HPDE6-E6E7 (cell line): ENCODE measurements around the gene PMF1.

Source experiments
- DNase-seq: peaks from one replicate; pipeline ENCODE4 v3.0.0; 2011; ENCODE audit warnings: missing footprints; ENCODE audit errors: extremely low spot score

Gene PMF1

DNA sequence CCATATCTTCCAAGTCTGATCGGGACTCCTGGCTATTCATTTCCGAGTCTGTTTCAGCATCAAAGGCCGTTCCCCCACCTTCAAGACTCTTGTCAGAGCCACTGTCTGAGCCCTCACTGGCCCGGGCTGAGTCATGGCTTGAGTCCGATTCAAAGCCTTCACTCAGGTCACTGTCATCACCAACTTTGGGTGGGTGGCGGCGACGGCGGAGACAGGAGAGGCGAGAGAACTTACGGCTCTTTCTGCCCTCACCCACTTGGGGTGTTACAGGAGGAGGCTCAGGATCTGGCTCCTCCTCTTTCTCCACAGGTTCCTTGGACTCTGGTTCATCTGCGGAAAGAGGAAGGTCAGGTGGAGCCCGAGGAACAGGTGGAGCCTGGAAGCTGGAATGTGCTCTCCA lies 53.2 kb downstream of the PMF1 start:
- DNase-seq: no peak

DNA sequence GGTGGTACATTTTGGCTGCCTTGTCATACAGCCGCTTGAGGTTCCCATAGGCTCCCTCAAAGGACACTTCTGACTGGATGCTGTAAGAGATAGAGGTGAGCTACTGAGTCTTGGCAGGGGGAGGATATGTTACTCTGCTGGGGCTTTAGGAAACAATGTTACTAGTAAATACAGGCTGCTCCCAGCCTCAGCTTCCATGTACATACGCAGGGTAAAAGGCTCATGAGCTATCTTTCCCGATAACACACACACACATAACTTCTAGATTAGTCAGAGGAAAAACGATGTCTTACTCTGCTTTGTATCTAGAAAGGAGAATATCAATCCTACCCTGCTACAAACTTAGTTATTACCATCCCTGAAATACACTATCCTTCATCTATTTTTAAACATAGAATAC lies 55.5 kb downstream of the PMF1 start:
- DNase-seq: no peak

GRCh38 chr1:156270314-156270713 lies 57.5 kb downstream of the PMF1 start:
- DNase-seq: no peak

DNA sequence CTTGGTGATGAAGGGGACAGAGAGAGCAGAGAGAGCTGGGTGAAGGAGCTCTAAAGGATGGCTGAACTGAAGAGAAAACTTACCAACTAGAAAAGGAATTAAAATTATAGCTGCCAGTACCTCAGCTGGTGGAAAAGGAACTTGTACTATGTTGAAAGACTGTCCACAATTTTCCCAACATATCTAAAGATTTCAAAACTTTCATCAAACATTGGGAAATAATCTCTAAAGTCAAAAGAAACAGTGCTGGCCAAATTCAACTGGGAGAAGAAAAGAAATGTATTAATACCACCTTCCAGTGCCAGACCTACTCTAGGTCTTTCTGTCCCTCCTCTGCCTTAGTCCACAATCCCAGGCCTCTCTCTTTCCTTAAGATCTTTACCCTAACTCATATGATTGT lies 63.7 kb downstream of the PMF1 start:
- DNase-seq: no peak

DNA sequence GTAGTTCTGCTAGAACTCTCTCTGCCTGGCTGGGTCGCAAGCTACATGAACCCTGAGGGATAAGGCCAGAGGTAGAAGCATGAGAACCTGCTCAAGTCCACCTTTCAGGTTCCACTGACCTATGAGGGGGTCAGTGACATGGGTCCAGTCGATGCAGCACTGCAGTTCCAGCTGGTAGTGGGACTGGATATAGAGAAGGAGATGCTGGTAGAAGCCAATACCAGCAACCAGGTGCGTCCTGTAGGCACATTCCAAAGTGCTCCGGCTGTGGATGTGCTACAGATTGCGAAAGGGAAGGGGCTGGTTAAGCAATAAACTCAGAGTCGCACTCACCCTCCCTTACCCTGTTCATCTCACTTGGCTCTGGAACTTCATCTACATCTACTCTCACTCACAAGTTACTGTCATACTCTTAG lies 64.2 kb downstream of the PMF1 start:
- no peak for DNase-seq

GRCh38 chr1:156279837-156280236 lies 67.0 kb downstream of the PMF1 start:
- no peak for DNase-seq

DNA sequence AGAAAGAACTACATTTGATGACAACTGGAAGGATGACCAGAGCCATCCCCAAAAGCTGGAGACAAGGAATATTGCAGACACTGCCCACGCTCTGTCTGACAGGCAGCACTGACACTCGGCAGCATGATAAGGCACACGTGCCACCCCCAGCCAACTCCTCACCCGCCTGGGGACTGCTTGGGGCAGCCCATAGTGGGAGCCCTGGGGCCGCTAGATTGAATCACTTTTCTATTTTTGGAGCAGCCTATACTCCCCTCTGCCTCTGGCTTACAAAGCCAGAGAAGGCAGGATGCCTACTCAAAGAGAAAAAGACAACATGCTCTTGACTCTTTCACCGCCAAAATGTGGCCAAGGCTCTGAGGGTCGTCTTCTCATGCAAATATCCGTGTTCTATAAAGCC lies 68.5 kb downstream of the PMF1 start:
- no peak for DNase-seq

DNA sequence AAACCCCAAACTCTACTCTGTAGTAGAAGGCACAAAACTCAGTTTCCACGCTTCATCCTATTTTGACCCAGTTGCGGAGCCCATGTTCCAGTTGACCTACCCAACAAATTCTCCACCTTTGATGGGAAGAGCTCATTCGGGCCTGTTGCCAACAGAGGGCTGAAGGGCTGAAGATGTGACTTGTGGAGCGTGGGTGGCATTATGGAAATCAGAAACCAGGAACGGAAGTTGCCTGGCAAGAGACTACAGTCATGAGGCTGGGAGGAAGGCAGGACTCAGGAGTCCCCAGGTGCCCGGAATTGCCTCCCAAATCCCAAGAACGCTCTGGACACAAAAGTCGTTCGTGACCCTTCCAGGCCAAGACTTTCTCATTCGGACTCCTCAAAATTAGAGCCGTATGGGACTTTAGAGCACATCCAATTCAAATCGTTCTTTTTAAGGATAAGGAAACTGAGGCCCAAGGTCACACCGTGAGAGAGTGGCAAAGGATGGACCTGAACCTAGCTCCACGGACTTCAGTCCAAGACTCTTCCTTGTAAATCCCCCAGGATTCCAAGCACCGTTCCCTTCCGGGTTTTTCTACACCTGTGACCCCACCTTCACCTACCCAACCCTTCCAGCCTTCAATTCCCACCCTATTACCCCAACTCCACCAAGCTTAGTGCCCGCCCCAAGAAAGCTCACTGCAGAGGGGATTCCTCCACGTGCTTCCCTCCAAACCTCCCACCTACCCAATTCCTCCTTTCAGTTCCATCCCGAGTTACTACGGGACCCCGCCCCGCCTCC lies 69.1 kb downstream of the PMF1 start:
- DNase-seq: no peak

- DNase-seq: peak; percentile 93
These were observed 69.8 kb downstream of the PMF1 start, which contains the start of gene SMG5 for GRCh38 chr1:156282479-156283222. SMG5 (minus strand) TSS chr1:156282825; CDS start chr1:156282680, 145 bp downstream.

- no peak for DNase-seq
These were observed 70.7 kb downstream of the PMF1 start for GRCh38 chr1:156283521-156283920.

- peak; percentile 67 for DNase-seq
These were observed 71.3 kb downstream of the PMF1 start, which contains the start of gene TMEM79 for GRCh38 chr1:156284112-156284511. TMEM79 (plus strand) TSS chr1:156284325; CDS start chr1:156285227, 902 bp downstream.

- DNase-seq: no peak
These were observed 72.0 kb downstream of the PMF1 start for GRCh38 chr1:156284757-156285156.

DNA sequence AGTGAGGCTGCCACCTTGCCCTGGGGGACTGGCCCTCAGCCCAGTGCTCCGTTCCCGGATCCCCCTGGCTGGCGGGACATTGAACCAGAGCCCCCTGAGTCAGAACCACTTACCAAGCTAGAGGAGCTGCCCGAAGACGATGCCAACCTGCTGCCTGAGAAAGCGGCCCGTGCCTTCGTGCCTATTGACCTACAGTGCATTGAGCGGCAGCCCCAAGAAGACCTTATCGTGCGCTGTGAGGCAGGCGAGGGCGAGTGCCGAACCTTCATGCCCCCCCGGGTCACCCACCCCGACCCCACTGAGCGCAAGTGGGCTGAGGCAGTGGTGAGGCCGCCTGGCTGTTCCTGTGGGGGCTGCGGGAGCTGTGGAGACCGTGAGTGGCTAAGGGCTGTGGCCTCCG lies 72.6 kb downstream of the PMF1 start:
- no peak for DNase-seq

DNA sequence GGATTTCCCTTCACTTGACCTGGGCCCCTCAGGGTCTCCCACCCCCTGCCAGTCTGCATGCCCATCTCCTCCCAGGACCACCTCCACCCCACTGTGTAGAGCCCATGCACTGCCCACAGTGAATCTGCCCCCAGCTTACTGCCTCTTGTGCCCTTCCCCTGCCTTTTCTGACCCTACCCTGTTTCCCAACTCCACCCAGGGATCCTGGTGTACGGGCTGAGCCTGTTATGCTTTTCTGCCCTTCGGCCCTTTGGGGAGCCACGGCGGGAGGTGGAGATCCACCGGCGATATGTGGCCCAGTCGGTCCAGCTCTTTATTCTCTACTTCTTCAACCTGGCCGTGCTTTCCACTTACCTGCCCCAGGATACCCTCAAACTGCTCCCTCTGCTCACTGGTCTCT lies 73.3 kb downstream of the PMF1 start:
- DNase-seq: no peak
